ENCODE measurements around the gene PNKP. TPM values are rescaled to one million over a fixed set of nuclear protein-coding genes. Genes with fewer than 3 reads are reported as not detected.

Gene PNKP
- total RNA-seq, 1 experiment from 2014 or later = 90.2 TPM

GRCh38 chr19:49877879-49878743 lies 10.7 kb upstream of the PNKP start:
- DNase-seq (ENCODE audit: low spot score) = peak; percentile 95
- in situ Hi-C loops (cut with HindIII; ENCODE audit: low sequenced_read_pairs) = no loop called here

DNA sequence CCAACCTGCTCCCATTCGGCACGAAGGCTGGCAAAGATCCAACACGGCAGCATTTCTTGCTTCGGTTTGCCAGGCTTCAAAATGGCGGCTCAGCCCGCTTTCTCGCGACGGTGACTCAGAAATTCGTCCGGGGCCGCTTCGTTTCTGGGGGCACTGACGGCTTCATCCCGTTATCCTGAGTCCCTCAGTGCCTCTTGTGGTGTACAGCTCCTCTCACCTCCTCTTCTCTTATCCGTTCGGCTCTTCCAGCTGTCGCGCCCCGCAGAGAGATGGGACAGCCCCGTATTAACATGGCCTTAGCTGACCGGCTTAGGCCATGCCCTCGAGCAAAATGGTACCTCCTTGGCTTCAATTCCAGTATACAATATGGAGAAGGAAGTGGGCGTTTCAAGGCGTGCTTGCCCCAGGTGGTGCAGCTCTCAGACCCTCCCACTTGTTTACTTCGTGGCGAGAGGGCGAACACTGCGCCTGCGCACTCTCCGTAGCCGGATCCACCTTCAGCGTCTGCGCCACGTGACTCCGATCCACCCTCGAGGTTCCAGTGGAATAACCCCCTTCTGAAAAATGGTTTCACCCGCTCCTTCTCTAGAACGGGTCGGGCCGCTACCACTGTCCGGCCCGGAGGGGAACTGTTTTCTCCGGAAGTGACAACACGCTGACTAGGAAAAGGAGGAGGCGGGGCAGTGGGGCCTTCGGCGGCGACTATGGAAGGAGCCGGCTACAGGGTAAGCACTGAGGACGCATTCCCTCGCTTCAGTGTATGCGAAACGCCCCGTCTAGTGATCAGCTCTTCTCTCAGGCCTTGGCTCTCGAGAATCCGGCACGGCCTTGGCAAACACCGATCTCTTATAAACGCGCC lies 9.9 kb upstream of the PNKP start, which contains the start of the genes AKT1S1 and TBC1D17:
Gene AKT1S1 (minus strand): TSS at position 336 of the 859 bp plus-strand sequence. CDS start 4,060 bp downstream, outside the sequence.
Gene TBC1D17 (plus strand): TSS at position 683 of the 859 bp plus-strand sequence. CDS start 22 bp downstream, at position 705.
- peak; percentile 100 for DNase-seq (ENCODE audit: low spot score)
- in situ Hi-C loops (cut with HindIII; ENCODE audit: low sequenced_read_pairs) = no loop called here

DNA sequence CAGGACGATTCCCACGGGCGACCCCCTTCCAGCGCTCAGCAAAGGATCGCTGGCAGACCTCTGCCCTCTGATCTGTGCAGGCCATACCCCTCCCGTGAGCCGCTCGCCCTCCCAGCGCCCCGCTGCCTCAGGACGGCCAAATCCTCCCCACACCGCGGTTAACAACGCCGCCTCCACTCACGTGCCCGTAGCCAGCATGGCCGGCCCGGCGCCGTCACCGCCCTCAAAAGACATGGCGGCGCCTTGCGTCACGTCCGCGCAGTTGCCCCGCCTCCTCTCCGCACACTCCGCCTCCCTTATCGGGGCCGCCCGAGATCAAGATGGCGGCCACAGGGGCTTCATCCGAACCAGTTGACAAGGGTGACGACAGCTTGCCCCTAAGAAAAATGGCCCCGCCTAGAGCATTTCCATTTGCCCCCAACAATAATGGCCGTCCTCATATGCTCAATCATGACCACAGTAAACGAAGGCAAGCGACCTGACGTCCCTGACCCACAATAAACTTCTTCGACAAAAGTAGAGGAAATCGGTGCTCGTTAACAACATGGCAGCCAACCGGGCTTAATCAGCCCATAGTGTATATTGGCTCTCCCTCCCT lies 9.1 kb upstream of the PNKP start:
- peak; percentile 99 for DNase-seq (ENCODE audit: low spot score)
- in situ Hi-C loops (cut with HindIII; ENCODE audit: low sequenced_read_pairs) = no loop called here

DNA sequence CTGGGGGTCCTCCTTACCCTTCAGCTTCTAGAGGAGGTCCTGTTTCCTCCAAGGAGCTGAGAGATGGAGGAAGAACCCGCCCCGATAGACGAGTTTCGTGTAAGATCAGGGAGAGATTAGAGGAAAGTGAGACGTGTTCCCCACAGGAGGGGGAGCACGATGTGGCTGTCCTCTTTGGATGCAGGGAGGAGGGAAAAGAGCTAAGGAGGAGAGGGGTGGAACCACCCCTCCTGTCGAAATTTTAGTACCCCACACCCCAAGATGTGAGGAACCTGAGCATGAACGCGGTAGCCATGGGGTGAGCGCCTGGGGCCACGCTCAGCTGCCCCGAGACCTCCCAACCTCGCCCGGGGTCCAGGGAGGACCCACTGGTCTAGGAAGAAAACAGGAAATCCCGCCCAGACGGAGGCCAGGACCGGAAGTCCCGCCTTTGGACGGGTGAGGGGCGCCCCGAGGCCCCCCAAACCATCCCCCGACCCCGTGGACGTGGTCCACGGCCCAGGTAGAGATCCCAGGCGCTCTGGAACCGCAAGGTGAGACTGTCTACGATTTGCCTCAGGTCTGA lies 8.6 kb upstream of the PNKP start:
- in situ Hi-C loops (cut with HindIII; ENCODE audit: low sequenced_read_pairs) = no loop called here
- DNase-seq (ENCODE audit: low spot score) = peak; percentile 76

- in situ Hi-C loops (cut with HindIII; ENCODE audit: low sequenced_read_pairs) = no loop called here
- DNase-seq (ENCODE audit: low spot score) = no peak
Measured at GRCh38 chr19:49875177-49875576, 7.8 kb upstream of the PNKP start.

GRCh38 chr19:49874503-49875157 lies 7.3 kb upstream of the PNKP start:
- DNase-seq (ENCODE audit: low spot score) = no peak
- in situ Hi-C loops (cut with HindIII; ENCODE audit: low sequenced_read_pairs) = no loop called here

GRCh38 chr19:49873834-49874233 lies 6.5 kb upstream of the PNKP start:
- DNase-seq (ENCODE audit: low spot score) = no peak
- in situ Hi-C loops (cut with HindIII; ENCODE audit: low sequenced_read_pairs) = no loop called here

DNA sequence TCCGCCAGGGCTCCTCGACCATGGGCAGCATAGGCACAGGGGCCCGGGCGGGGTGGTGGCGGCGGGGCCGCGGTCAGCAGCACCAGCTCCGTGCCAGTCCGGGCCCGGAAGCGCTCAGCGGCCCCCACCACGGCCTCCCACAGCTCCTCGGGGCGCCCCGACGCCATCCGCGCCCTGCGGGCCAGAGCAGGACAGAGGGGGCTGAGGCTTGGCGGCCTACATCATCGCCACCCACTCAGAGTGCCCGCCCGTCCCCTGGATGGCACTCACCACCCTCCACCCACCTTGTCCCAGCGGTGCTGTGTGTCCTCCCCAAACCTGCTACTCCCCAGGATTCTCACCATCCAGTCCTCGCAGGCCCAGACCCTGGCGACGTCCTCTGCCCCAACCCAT lies 5.7 kb upstream of the PNKP start:
- no peak for DNase-seq (ENCODE audit: low spot score)
- in situ Hi-C loops (cut with HindIII; ENCODE audit: low sequenced_read_pairs) = no loop called here

DNA sequence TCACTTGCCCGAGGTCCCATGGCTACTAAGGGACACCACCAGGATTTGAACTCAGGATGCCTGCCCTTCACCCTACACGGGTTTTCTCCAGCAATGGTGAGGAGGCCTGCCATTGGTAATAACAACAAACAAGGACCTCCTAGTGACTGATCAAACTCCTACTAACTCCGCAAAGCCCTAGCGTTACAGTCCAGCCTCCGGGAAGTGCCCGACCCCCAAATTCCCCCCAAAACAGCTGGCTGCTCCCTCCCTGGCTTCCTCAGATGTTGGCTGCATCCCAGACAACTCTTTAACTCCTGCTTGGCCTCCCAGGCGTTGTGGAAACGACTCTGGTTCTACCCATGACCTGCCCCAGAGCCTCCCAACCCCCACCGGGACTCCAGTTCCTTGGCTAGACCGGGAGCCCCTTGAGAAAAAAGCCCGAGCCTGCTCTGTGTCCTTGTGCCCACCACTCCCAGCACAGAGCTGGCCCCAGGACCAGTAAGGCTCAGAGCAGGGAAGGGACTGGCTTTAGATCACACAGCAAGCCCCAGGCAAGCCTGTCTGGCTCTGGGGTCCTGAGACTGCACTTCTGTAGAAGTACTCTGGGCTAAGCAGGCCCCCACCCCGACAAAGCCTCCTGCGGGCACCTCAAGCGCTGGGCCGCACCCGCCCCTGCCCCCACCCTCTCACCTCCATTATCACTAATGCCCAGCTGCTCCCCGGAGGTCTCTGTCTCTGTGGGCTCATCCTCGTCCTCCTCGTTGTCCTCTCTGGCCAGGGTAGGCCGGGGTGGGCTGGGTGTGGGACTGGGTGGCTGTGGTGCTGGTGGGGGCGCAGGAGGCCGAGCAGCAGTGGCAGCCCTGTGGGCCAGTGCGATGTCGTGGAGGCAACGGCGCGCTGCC lies 5.1 kb upstream of the PNKP start:
- in situ Hi-C loops (cut with HindIII; ENCODE audit: low sequenced_read_pairs) = no loop called here

DNA sequence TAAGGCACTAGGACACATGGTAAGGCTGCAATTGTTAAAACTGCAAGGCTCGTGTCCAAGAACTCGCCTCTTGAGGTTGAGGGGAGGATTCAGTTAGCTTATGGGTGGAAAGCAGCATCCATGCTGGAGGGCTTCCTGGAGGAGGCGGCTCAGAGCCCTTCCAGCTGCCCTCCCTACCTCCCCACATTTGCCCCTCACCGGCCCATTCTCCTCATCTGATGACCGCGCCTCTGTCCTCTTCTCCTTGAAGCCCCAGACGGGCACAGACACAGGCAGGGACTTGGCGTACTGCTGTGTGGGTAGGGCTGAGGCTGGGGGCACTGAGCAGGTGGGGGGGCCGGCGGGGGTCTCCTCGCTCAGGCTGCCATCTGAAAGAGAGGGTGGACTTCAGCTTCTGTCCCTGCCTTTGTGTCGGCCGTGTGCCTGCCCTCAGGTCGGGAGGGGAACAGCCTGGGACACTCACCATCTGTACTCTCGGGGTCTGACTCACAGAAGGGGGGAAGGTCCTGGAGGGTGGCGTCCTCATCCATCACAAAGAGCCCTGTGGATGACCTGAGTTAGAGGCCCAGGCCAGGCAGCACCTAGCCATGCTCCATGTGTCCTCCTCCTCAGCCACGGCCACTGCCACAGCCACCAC lies 4.1 kb upstream of the PNKP start:
- DNase-seq (ENCODE audit: low spot score) = no peak
- in situ Hi-C loops (cut with HindIII; ENCODE audit: low sequenced_read_pairs) = no loop called here

More for the DNA sequence above, 5.1 kb upstream of the PNKP start:
- no peak for DNase-seq (ENCODE audit: low spot score)

DNA sequence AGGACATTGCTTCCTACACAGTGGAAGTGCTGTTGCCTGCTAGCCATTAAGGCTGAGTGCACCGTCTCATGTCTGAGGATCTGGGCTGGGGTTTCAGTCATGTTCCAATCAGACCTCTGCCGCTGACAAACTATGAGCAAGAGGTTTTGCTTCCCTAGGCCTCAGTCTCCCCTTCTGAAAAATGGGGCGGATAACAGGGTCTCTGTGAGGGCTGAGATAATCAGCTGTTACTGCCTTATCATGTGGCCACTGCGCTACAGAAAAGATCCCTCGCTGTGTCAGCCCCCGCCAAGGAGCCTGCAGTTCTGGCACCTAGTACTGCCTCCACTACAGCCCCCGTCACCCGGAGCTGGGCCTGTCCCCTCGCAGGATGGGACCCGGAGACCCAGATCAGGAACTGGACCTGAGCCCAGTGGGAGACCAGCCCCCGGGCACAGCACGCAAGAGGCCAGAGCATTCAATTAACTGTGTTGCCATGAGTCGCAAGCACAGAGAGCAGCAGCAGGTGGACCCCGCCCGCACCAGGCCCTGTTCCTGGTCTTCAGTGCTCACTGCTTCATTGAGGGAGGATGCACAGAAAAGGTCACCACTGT lies 3.0 kb upstream of the PNKP start:
- in situ Hi-C loops (cut with HindIII; ENCODE audit: low sequenced_read_pairs) = no loop called here
- no peak for DNase-seq (ENCODE audit: low spot score)

DNA sequence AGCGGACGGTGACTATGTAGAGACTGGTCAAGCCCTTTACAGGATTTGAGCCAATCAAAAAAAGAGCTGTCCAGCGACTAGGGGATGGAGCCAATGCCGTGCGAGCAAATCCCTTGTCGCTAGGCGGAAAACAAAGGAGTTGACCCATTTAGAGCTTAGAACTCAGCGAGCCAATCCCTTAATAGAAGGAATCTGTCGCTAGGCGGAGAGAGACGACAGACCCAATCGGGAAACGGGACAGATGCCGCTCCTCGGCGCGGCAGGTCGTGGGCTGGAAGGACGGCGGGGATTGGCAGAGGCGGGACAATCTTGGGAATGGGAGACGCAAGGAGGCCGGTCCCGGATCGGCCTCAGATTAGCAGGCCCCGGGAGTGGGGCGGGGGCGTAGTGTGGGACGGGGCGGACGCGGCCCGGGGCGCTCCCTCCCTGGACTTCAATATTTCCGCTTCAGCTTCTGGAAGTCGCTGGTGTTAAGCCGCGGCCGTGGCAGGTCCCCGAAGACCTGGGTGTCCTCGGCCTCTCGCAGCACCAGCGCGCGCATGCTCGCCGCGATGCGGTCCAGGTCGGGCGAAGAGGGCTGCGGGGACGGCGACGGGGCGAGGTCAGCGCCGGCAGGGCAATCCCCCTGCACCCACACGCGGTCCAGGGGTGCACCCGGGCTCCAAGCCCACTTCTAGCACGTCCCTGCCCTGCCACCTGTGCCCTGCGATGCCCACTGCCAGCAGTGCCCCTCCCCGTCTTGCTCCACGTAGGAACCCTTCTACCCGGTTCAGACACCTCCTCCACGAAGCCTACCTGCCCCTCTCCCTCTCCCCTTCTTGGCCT lies 2.3 kb upstream of the PNKP start:
- DNase-seq (ENCODE audit: low spot score) = peak; percentile 100
- in situ Hi-C loops (cut with HindIII; ENCODE audit: low sequenced_read_pairs) = no loop called here

GRCh38 chr19:49869009-49869483 lies 1.7 kb upstream of the PNKP start:
- no peak for DNase-seq (ENCODE audit: low spot score)
- in situ Hi-C loops (cut with HindIII; ENCODE audit: low sequenced_read_pairs) = no loop called here

GRCh38 chr19:49864890-49865289 lies 2.5 kb downstream of the PNKP start:
- no peak for DNase-seq (ENCODE audit: low spot score)
- in situ Hi-C loops (cut with HindIII; ENCODE audit: low sequenced_read_pairs) = no loop called here

DNA sequence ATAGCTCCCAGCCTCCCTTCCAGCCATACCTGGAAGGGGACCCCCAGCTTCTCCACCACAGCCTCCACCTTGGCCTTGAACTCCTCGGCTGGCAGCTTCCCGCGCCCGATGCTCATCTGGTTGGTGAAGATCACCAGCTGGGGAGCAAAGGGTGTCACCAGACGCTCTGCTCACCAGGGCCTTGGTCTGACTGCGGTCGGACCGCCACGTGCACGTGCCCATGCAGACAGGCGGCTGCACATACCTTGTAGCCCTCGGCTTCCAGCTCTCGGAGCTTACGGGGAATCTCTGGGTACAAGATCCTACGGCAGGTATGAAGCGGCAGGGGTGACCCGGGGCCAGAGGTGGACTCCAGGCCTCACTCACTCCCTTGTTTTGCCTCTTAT lies 3.4 kb downstream of the PNKP start:
- in situ Hi-C loops (cut with HindIII; ENCODE audit: low sequenced_read_pairs) = no loop called here
- no peak for DNase-seq (ENCODE audit: low spot score)

DNA sequence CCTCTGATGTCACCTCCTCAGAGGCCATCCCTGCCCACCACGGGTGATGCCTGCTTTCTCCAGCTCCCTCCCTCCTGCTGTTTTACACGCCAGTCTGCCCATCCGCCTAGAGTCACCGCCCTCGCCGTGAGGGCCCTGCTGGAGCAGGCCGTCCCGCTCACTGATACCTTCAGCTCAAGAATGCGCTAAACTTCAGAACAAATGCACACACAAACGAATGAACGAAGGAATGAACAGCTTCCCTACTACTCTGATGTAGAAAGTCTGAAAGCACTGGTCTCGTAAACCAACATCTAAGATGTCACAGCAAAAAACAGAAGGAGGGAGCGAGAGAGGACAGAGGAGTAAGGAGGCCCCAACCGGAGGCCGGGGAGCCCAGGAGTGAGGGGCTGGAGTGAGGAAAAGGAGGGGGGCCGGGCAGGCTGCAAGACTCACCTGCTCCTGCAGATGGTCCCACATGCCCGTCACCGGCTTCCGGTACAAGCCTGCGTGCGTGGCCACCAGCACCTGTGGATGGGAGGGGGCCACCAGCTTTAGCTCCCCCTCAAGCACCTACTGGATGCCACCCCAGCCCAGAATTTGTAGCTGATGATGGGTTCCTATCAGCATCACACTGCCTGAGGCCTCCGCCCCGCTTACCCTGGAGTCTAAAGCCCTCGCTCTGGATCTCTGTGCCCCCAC lies 4.0 kb downstream of the PNKP start:
- no peak for DNase-seq (ENCODE audit: low spot score)
- in situ Hi-C loops (cut with HindIII; ENCODE audit: low sequenced_read_pairs) = no loop called here
